GM10266 (cell line): ENCODE measurements around the gene NPIPA5.
A peak's percentile ranks its signal among the peaks of the same experiment; 100 is the strongest.
"Not testable (repeated sequence)": the region's sequence is repeated elsewhere in the genome, so short reads cannot be mapped to it uniquely, and the experiment has no call there.

ENCODE experiments used
- DNase-seq: peaks from one replicate; pipeline ENCODE4 v3.0.0; 2012; ENCODE audit errors: extremely low spot score
- CTCF ChIP-seq: IDR thresholded peaks from 2 replicates; pipeline ENCODE4 v1.5.1; 2012; ENCODE audit warnings: mild to moderate bottlenecking, low read depth; ENCODE audit not compliant: control insufficient read depth, insufficient read depth; ENCODE audit errors: missing control alignments

The NPIPA5 gene

DNA sequence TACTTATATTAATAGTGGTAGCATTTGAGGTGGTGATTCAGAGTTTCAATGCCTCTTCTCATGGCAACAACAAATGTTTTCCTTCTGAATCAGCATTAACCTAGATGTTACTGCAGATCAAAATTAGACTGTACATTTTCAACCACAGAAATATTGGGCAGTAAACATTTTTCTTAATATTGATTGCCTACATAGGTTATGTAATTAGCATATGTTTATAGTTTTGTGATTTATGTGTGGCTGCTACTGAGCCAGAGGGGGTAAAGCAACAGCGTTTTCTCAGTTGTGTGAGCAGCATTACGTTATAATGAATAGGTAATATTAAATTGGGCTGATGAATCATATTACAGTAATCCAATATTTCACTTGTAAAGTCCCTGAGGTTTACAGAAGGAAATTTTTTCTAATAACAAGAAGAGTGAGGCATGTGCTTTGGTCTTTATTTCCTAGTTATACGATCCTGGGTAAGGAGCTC, 37.5 kb upstream of the NPIPA5 start:
- DNase-seq = no peak
- no peak for TF ChIP-seq CTCF

DNA sequence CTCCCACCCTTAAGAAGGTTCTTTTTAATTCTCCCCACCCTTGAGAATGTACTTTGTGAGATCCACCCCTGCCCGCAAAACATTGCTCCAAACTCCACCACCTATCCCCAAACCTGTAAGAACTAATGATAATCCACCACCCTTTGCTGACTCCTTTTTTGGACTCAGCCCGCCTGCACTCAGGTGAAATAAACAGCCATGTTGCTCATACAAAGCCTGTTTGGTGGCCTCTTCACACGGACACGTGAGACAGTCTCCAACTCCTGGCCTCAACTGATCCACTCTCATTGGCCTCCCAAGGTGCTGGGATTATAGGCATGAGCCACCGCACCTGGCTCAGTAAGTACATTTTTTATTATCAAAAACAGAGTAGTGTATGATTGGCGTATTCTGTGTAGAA, 31.4 kb upstream of the NPIPA5 start:
- not testable (repeated sequence) for DNase-seq

- DNase-seq = not testable (repeated sequence)
Observed at GRCh38 chr16:15407756-15408155, 29.7 kb upstream of the NPIPA5 start.

DNA sequence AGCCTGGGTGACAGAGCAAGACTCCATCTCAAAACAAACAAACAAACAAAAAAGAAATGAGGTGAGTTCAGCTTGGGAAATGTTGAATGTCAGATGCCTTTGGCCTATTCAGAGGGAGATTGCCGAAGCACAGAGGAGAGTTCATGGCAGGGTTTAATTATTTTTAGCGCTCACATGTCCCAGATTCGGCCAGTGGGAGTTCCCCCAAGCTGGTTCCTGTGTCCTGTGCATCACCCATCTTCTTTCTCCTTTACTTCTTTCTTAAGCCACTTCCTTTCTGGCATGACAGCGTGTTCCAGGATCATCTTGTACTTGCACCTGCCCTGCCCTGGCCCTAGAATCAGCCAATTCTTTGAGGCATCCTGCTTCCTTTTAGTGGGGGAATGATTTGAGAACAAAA, 26.7 kb upstream of the NPIPA5 start:
- peak; percentile 47 for DNase-seq
- no peak for TF ChIP-seq CTCF

DNA sequence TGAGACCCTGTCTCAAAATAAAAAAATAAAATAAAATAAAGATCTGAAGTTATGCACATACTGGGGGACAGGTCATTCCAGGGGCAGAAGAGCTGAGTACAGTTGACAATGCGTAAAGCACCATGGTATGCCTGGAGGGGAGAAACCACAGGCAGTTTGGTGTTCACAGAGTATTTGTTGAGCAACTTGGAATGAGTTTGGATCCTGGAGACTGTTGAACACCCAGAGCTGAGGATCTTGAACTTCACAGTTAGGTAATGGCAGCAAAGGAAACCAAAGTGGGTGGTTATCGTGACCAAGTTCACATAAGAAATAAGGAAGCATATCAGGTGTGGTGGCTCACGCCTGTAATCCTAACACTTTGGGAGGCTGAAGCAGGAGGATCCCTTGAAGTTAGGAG, 26.0 kb upstream of the NPIPA5 start:
- not testable (repeated sequence) for DNase-seq

DNA sequence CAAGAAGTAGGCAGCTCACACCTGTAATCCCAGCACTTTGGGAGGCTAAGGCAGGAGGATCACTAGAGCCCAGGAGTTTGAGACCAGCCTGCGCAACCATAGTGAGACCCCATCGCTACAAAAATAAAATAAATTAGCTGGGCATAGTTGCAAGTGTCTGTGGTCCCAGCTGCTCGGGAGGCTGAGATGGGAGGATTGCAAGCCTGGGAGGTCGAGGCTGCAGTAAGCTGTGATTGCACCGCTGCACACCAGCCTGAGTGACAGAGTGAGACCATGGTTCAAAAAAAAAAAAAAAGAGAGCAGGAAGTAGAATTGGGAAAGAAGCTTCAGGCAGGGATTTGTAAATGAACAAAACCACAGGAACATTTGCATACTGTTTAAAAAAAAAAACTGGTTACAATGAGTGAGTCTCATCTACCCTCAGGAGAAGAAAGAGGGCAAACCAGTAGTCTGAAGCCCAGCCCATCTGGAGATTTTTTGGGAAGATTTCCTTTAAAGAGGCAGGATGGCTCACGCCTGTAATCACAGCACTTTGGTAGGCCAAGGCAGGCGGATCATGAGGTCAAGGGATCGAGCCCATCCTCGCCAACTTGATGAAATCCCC, 25.4 kb upstream of the NPIPA5 start:
- DNase-seq = no peak

GRCh38 chr16:15401972-15402371, 23.9 kb upstream of the NPIPA5 start:
- no peak for TF ChIP-seq CTCF
- no peak for DNase-seq

More for the DNA sequence above, 25.4 kb upstream of the NPIPA5 start:
- TF ChIP-seq CTCF = no peak

- not testable (repeated sequence) for DNase-seq
Observed at GRCh38 chr16:15400314-15400713, 22.2 kb upstream of the NPIPA5 start.

GRCh38 chr16:15399317-15399716, 21.2 kb upstream of the NPIPA5 start:
- TF ChIP-seq CTCF = no peak

More at GRCh38 chr16:15399317-15399716, 21.2 kb upstream of the NPIPA5 start:
- DNase-seq = no peak
